Hematopoietic multipotent progenitor cell treated with erythropoietin and hydrocortisone succinate and interleukin-3 and kit ligand, for 15 days (in vitro differentiated cells): Measurements from ENCODE around the gene NTSR2.

Source experiments
- DNase-seq: peaks from one replicate; pipeline ENCODE4 v3.0.0-alpha.2; 2015; ENCODE audit warnings: low spot score

The NTSR2 gene

DNA sequence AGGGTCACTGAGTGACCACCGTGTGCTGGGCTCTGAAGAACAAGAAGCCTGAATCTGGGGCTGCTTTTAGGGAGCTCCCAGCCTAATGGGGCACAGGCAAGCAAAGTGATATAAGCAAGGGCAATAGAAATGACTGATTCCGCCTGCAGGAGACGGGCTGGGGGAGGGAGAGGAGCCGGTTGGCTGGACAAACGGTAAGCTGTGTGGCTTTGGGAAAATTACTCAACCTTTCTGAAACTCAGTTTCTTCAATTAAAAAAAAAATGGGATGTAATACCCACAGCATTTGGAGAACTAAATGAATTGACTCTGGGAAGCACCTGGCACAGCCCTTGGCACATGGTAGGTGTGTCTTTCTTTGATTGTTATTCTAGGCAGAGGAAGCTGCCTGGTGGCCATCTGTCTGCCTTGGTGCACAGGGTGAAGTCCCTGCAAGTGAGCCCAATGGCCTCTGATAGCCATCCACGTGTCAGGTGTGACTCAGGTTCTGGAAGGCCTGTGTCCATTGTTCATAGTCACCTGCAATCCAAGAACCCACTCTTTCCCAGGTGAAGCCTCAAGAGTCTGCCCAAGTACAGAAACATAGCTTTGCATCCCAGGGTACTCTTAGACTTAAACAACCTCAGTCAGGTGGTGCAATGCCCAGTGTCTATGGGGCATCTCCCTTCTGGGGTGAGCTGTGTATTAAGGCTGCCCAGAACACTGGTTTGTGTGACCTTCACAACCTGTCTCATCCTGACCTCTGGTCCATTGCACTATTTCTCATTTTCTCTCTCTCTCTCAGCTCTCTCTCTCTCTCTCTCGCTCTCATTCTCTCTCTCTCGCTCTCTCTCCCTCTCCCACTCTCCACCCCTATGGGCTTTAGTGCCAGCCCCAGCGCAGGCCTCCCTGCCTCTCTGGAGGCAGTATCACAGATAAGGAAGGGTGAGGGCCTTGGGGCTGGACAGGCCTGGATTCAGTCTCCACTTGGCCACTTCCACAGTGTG lies 30.0 kb upstream of the NTSR2 start:
- no peak for DNase-seq

DNA sequence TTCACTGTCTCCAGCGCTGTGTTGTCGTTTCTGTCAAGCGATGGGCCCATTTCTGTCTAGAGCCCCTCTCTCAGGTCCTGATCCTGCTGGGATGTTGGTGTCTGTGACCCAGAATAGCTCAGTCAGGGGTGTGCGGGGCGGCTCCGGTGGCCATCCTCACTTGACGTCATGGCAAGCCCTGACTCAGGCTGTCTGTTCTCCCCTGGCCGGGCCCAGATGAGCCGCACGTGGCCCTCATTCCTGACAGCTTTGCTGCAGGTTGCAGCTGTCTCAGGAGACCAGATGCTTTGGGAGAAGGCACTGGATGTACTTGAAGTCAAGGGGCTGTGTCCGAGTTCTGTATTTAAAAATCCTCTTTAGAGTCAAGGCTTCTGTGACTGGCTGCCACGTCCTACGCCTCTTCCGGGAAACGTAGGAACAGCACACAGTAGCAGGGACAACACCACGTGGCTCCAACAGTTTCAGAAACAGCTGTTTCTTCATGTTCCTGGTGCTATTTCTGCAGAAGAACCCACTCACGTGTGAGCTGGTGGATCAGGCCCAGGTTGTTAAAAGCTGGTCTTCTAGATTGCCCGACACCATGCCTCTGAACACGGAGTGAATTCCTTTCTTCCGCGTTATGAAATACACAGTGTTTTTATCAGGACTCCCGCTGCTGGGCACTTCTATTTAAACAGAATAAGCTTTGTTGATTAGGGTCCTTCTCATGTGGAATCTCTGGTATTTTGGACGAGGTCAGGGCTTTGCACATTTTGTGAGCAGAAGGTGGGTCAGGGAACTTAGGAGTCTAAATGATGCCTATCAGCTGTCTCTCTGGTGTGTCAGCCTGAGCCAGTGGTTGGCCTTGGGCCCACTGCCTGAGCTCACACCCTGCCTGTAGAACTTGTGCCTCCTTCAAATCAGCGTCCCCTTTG lies 28.3 kb upstream of the NTSR2 start:
- DNase-seq: no peak

DNA sequence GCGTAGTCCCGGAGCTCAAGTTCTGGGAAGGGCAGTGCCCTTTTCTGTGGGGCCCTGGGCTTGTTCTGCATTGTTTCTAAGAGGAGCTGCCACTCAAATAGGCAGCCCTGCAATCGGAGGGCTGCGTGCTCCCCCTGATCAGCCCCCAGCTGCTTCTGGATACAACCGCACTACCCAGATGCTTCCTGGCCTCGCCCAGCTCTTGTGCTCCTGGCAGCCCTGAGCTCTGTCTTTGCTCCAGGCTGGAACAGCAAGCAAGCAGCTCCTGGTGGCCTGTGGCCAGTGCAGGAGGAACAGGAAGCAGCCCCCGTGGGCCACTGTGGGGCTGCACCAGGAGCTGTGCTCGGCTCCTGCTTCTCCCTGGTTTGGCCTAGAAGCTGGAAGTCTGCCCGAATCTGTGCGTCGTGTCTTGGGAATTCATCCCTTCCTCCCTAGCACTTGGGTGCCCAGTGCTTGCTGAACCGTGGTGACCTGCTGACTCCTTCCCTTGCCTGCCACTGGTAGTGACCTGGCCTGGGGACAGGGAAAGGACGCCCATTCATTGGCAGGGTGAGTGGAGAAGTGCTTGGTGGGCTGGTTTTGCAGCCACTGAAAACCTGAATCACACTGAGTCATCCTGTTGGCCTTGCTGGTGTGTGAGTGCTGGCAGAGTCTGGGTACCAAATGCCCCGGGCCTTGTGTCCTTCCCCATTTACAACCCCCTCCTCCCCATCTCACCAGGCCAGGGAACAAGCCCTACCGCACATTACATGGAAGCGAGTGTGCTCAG lies 27.3 kb upstream of the NTSR2 start:
- no peak for DNase-seq

DNA sequence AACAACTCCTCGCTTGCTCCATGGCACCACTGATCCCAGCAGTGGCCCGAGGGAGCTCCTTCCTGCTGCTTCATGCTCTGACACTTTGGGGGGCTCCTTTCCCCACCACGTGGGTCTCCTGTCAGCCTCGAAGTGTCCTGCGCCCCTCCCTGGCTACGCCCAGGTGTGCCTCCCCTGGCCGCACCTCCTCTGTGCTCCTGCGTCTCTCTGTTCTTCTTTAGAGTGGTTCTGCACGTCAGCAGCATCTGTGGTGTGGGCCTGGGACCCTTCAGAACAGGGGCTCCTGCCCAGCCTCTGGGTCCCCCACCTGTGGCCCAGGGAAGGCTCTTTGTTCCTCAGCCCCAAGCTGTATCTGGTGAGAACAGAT lies 26.7 kb upstream of the NTSR2 start:
- DNase-seq: no peak

DNA sequence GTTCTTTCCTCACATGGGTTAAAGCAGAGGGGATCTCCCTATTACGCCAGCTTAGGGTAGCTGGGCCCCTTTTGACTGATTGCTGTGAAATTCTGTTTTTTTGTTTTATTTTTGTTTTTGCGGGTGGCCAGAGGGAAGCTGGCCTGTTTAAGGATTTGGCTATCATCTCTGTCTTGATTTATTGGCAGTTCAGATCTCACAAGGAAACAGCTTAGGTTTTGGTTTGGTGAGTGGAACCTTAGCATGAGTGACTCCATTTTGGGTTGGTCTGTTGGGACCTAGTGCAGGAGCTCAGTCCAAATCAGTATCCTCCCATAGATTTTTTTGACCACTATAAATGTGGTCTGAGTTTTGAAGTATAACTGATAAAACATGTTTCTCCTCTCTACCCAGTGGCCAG lies 25.6 kb upstream of the NTSR2 start:
- no peak for DNase-seq

DNA sequence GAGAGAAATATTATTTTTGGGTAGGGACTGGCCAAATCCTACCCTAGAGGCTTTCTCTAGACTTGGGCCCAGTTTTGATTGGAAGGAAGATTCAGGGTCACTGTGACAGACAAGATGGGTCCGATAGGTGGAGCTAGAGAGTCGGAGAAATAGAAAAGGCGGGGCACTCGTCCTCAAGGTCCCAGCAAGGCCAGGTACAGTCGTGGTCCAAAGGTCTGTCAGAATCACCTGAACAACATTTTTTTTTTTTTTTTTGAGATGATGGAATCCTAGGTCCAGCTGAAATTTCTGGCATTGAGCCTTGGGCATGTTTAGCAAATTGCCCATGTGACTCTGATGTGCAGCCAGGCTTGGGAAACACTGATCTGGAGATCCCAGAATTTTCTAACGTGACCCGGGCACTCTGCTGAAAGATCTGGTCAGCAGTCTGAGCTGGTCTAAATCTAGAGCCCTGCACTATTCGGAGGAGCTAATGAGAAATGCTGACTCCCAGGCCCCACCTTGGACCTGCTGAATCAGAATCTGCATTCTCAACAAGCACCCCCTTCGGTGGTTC lies 23.0 kb upstream of the NTSR2 start:
- DNase-seq: peak; percentile 75

DNA sequence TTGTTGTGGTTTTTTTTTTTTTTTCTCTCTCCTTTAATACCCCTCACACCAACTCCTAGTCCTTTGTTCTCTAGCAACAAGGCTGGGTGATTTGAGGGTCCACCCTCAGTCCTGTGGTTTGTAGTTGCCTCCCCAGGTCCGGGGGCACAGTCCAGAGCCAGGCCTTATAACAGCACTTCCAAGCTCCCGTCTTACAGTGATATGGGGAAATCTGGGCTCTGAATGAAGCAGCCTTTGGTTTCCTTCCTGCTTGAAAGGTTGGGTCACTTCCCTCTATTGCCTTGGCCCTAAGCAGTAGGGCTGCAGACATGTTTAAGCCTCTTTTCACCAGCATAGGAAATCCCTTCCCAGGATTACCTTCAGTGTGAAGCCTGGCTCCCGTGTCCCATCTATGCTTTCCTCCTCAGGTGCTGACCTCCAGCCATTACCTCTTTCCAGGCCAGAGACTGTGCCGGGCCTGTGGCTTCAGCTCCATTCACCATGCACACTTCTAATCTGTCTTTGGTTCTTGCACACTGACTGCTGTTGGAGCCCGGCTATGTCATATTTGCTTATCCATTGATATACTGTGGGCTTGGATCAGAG lies 21.2 kb upstream of the NTSR2 start:
- no peak for DNase-seq

DNA sequence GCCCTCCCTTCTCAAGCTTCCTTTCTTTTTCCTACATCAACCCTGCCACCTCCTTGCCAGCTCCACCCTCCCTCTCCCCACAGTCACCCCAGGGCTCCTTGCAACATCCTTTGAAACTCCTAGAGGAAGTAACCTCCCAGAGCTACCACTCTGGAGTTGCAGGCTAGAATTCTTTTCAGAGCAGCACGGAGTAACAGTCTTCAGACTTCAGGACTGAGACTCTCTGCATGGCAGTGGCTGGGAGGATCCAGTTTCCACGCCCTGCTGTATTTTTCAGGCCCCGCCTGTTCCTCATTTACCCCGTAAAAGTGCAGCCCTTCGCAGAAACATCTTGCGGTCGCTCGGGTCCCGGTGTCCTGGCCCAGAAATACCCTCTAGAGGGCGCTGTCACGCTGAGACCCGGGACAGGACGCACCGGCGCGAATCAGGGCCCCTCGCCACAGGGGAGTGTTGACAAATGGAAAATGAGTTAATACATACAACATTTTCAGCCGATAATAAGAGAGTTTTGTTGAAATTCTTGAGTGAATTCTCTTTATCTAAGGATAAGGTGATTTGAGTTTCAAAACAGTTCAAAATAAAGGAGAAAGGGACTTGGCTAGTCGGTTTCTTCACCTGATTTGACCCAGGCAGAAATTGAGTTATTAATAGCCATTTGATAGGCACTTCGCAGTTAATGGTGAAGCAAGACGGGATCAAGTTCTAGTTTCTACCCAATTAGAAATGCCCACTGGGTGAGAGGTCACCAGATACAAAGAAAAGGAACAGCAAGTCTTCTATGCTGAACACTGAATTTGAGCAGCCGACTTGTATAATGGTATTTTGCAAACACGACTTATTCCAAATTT lies 18.5 kb upstream of the NTSR2 start:
- peak; percentile 67 for DNase-seq

DNA sequence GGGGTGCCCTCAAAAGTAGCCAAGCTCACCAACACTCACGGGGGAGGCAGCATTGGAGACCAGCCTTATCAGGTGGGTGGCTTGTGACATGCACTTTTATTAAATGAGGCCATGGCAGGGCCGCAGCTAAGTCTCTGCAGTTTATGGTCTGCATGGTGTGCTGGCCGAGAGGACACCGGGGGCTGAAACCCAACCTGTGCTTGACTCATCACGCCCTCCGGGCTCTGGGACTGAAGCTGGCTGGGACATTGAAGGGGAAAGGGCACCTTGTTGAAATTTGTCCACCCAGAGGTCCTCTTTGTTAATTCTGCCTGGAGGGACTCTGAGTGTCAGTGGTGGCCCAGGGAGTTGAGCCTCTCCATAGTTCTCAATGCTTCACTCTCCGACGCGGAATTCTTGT lies 17.7 kb upstream of the NTSR2 start:
- no peak for DNase-seq

DNA sequence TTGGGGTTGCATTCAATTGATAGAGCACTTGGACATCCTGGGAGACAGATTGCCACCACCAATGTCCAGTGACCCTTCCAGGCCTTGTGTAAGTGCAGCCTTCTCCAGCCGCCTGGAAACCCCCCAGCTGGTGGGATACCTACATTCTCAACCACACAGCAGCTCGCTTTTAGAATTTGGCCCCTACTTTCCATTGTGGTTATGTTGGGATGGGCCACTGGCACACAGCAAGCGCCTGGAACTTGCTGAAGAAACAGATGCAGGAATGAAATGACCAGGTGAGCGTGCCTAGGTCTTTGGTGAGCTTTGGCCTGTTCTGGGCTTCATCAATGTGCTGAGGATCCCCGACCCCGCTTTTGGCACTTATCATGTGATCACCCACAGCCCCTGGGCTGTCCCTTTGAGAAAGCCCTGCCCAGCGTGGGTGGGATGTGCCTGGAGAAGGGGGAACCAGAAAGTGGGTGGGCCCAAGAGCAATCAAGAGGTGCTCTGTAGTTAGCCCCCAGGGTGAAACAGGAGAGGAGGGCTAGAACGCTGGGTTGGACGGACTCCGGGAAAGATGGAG lies 16.0 kb upstream of the NTSR2 start:
- DNase-seq: no peak

DNA sequence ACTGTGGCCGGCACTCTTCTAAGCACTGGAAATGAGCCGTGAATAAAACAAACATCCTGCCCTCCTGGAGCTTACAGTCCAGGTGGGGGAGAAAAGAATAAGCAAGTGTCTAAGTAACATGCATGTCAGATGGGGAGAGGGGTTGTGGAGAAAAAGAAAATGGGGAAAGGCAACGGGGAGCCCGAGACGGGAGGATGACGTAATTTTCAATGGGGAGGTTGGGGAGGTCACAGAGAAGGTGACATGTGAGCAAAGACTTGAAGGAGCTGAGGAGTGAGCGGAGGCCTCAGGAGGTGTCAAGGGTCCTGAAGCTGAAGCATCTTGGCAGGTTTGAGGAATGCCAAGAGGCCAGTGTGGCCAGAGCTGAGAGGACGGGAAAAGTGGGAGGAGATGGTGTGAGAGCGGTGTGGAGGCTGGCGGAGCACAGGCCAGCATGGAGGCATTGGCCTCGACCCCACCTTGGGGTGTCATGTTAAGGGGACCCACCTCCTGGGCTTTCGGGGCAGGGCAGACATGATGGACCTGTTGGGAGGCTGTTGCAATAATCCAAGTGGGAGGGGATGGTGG lies 15.0 kb upstream of the NTSR2 start:
- DNase-seq: no peak

DNA sequence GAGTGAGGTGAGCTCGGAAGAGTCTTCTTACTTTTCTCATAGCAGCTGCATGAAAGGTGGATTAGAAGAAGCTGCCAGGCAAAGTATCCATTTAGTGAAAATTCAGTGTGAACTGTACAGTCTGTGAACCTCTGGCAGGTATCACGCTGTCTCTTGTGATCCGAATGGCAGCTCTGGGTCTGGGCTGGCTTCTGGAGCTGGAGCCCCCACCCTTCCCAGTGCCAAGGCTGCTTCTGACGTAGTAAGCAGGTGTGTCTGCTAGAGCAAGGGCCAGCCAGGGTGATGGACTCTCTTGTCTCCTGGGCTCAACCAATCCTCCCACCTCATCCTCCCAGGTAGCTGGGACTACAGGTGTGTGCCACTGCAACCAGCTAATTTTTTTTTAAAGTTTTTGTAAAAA lies 14.0 kb upstream of the NTSR2 start:
- DNase-seq: no peak

DNA sequence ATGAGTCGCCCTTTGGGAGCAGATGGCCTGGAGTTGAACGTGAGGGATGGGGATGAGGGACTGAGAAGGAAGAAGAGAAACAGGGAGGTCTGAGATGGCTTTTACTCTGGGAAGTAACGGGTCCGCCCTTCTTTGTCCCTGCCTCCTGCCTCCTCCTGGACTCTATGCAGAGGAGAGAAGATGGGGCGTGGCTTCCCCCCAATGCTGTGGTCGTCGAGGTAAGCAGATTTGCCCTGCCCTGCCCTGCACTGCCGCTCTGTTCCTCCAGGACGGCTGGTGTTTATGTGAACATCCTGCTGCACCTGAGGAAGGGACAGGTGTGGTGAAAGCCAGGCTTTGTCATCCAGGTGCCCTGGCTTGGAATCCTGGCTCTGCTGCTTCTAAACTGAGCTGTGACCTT lies 13.5 kb upstream of the NTSR2 start:
- no peak for DNase-seq

DNA sequence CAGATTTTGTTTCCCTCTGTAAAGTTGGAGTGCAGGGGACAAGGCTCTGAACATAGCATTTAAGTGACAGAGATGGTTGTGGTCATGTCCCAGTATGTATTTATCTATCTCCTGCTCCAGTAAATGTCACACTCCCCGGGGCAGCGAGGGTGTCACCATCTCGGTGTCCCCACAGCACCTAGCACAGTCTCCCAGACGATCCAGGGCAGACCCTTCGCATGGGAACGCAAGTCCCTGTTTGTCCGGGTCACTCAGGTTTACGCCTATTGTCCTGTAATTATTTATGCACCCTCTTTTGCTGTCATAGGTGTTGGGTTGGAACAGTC lies 12.6 kb upstream of the NTSR2 start:
- no peak for DNase-seq

DNA sequence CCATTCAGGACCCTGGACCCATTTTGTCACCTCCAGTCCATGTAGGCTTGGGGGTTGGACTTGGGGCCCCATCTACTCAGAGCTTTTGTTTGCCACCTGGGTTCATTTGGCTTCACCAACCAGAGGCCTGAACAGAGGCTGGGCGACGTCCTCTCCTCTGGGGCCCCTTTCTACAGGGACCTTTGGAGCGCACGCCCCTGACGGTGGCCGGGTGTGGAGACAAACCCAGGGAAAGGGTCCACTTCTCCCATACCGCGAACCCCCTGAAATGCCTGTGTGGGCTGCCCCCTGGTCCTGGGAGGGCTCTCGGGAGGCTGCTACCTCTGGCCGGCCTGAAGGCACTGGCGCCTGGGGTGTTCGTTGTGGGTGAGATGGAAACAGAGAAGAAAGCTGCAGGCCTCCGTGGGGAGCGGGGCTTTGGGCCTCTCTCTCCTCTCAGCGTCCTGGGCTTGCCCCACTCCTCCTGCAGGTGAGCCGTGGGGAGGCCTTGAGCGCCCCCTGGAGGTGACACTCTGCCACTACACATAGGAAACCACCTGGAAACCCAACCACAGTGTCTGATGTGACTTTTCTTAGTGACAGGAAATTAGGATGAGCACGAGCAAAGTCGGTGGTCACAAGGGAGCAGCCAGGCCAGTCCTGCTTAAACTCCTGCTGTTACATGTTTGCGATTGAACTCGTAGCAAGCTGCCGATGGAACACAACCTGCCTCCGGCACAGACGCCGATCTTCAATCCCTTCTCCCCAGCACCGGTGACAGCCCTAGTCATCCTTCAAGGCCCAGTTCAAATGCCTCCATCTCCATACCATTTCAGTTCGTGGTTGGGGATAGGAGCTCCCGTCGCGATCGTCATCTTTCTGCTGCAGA lies 12.0 kb upstream of the NTSR2 start:
- DNase-seq: peak; percentile 37

DNA sequence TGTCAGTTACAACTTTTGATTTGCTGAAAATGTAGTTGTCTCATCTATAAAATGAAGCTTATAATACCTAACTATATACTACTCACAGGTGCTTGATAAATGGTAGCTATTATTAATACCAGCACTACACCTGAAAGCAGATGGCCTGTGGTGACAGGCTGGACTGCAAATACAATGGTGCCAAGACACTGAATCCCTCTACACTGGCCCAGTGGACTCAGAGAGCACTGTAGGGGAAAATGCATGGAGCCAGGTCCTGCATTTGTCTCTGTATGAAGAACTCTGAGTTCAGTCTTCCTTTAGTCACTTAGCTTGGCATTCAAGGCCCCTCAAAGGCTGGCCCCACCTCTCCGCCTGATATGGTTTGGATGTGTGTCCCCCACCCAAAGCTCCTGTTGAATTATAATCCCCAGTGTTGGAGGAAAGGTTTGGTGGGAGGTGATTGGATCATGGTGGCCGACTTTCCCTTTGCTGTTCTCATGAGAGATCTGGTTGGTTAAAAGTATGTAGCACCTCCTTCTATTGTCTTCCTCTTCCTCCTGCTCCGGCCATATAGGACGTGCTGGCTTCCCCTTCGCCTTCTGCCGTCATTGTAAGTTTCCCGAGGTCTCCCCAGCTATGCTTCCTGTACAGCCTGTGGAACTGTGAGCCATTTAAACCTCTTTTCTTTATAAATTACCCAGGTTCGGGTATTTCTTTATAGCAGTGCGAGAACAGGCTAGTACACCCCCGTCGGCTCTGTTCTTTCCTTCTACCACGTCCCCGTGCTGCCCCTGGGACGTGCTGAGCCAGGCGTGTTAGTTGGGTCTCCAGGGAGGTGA lies 11.1 kb upstream of the NTSR2 start:
- no peak for DNase-seq

DNA sequence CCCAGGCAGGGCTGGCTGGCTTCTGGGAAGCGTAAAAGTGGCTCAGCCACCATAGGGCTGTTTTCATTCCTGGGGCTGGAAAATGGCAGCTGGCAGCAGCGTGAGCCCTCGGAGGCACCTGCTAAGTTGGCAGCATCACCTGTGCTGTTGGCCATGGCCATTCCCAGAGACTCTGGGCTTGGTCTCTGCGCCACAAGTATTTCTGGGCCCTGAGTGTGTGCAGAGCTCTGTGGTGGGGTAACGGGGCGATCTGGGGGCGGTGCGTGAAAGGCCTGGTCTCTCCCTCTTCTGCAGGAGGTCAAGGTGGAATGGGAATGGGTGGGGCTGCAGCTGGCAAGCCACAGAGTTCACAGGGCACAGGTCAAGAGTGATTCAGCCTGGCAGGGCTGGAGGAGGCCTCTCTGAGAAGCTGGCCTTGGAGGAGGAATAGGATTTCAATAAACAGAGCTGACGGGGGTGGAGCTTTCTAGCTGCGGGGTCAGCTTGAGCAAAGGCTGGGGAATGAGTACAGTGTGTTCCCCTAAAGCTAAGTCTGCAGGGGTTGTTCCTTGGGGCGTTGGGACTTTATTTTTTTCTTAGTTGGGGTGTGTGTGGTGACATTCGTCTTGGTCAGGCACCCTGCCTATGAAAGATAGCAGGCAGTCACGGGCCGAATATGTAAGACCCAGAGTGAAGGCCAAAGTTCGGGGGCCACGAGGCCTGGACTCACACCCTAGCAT lies 10.3 kb upstream of the NTSR2 start:
- no peak for DNase-seq
